LNCAP (cell line): Measurements from ENCODE around the gene CEP295NL.

Experiments
- TF ChIP-seq, protein P1 (sequence below): fragments of 450-650 bp; IDR thresholded peaks from 2 replicates; pipeline ENCODE4 v1.5.1; 2017; ENCODE audit warnings: mild to moderate bottlenecking

The CEP295NL gene

DNA sequence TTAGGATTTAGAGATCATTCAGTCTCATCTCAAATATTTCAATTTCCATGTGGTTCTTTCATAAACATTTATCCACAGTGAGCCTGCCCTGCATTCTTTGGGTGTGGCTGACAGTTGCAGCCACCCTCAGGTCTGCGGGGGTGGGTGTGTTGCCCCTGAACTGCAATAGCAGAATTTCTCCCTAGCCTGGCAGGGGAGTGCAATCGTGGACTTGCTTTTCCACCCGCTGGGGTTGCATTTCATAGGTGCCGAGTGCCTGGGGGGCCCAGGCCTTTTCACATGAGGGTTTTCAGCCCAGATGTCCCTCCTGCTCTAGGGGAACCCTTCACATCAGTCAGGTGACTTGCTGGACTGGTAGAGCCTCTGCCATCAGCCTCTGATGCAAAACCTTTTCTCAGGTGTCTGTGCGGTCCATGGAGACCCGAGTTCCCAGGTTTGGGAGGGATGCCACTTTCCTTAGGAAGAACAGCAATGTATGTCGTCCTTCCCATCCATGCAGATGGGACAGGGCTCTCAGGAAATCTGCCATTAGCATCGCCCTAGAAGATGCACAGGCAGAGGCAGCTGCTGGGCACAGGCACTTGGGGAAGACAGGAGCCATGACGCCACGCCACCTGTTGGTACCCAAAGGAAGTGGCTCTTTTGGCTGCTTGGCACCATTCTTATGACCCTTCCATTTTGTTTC, 60.0 kb downstream of the CEP295NL start:
- TF ChIP-seq, protein P1, sequence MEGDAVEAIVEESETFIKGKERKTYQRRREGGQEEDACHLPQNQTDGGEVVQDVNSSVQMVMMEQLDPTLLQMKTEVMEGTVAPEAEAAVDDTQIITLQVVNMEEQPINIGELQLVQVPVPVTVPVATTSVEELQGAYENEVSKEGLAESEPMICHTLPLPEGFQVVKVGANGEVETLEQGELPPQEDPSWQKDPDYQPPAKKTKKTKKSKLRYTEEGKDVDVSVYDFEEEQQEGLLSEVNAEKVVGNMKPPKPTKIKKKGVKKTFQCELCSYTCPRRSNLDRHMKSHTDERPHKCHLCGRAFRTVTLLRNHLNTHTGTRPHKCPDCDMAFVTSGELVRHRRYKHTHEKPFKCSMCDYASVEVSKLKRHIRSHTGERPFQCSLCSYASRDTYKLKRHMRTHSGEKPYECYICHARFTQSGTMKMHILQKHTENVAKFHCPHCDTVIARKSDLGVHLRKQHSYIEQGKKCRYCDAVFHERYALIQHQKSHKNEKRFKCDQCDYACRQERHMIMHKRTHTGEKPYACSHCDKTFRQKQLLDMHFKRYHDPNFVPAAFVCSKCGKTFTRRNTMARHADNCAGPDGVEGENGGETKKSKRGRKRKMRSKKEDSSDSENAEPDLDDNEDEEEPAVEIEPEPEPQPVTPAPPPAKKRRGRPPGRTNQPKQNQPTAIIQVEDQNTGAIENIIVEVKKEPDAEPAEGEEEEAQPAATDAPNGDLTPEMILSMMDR: peak; percentile 55; the same call in 1 of the 2 replicates

DNA sequence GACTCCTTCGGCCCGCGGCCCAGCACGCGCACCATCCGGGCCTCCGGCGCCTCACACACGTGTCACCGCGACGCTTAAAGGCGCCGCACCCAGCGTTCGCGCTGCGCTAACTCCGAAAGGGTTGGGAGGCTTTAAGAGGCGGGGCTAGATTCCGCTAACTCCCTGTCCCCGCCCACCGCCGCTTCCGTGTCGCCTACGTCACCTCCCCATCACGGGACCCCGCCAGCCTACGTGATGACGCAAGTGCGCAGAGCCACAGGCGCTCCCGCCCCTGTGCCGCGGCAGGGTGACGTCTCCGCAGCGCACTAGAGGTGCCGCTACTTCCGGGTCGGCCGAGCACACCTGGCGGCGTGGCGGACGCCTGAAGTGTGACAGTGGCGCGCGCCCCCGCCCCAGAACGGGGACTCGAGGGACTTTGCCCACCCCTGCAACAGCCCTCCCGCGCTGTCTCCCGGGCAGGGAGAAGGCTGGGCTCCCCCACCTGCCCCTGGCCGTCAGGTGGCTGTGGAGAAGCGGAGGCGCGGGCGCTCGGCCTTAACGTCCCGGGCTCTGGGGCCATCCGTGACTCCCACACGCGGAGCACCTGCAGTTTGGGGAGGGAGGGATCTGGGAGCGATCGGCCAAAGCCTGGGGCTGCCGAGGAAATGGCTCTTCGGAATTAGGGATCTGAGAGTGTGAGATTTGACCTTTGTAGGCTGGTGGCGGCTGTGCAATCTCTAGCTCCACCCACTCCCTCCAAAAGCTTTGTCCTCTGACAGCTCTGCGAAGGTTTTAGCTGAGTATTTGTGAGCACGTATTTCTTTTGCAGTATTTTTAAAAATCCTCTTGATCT, 62.0 kb downstream of the CEP295NL start, which contains the start of gene USP36:
Gene USP36, minus strand, starts transcription at position 35 of the 832 bp plus-strand sequence. CDS start 4,451 bp downstream, outside the sequence.
- TF ChIP-seq, protein P1: no peak; the same call in 1 of the 2 replicates
